IPS DF 6.9 (cell line): ENCODE data around the gene MAP3K7.
"Not testable (repeated sequence)": the region's sequence is repeated elsewhere in the genome, so short reads cannot be mapped to it uniquely, and the experiment has no call there.

Experiments used
- DNase-seq: peaks from one replicate; pipeline ENCODE4 v3.0.0-alpha.2; 2013; ENCODE audit warnings: low read depth, low spot score
- H3K27ac ChIP-seq: one replicate; pipeline ENCODE4 v1.5.1; 2013; ENCODE audit warnings: low read length, control low read depth
- H3K27me3 ChIP-seq: 2 replicates; pipeline ENCODE4 v1.6.1; 2013; ENCODE audit warnings: mild to moderate bottlenecking, low read length; ENCODE audit not compliant: control insufficient read depth, insufficient read depth
- H3K36me3 ChIP-seq: 2 replicates; pipeline ENCODE4 v1.6.1; 2013; ENCODE audit warnings: low read length; ENCODE audit not compliant: control insufficient read depth, insufficient read depth
- H3K4me1 ChIP-seq: 2 replicates; pipeline ENCODE4 v1.6.1; 2013; ENCODE audit warnings: low read length; ENCODE audit not compliant: control insufficient read depth, insufficient read depth
- H3K4me3 ChIP-seq: 2 replicates; pipeline ENCODE4 v1.5.1; 2013; ENCODE audit warnings: mild to moderate bottlenecking, low read length
- H3K9me3 ChIP-seq: 2 replicates; pipeline ENCODE4 v1.6.1; 2013; ENCODE audit warnings: low read length, inconsistent platforms; ENCODE audit not compliant: control insufficient read depth, insufficient read depth
- WGBS: extraction: QIAGEN DNeasy Blood & Tissue Kit; methylation state at CpG from one replicate; pipeline ENCODE4 v1.1.7; 2013; ENCODE audit warnings: mixed read lengths, missing lambda C conversion rate; ENCODE audit not compliant: insufficient read length, insufficient coverage; 5-methylcytosine and 5-hydroxymethylcytosine counted together

MAP3K7 gene

GRCh38 chr6:90578894-90579549 is 7.8 kb downstream of the MAP3K7 start:
- Histone ChIP-seq H3K27me3 (no peaks in the 10 kb centered on the region), H3K4me1 (no peaks in the 10 kb centered on the region), H3K36me3 (no peaks in the 10 kb centered on the region), H3K4me3 (no peak overlapping the region), H3K27ac (no peak overlapping the region), H3K9me3 (no peaks in the 10 kb centered on the region)
- WGBS = no CpG with 5 or more reads among the region's 1 CpG
- no peak for DNase-seq

- no CpG with 5 or more reads among the region's 3 CpGs for WGBS
- Histone ChIP-seq H3K36me3 (no peaks in the 10 kb centered on the region), H3K4me3 (no peak overlapping the region), H3K27ac (no peak overlapping the region), H3K4me1 (no peaks in the 10 kb centered on the region), H3K9me3 (no peaks in the 10 kb centered on the region), H3K27me3 (no peaks in the 10 kb centered on the region)
- DNase-seq = no peak
These were observed 11.6 kb downstream of the MAP3K7 start for GRCh38 chr6:90575267-90575666.

- no peak for DNase-seq
- no CpG with 5 or more reads among the region's 2 CpGs for WGBS
- H3K27ac ChIP-seq = no peak overlapping the region
These were observed 12.3 kb downstream of the MAP3K7 start for GRCh38 chr6:90574610-90575009.

GRCh38 chr6:90573624-90574023 is 13.2 kb downstream of the MAP3K7 start:
- Histone ChIP-seq H3K4me1 (no peaks in the 10 kb centered on the region), H3K9me3 (no peaks in the 10 kb centered on the region), H3K27ac (no peak overlapping the region), H3K4me3 (no peak overlapping the region), H3K36me3 (no peaks in the 10 kb centered on the region), H3K27me3 (no peaks in the 10 kb centered on the region)
- no CpG with 5 or more reads among the region's 1 CpG for WGBS
- no peak for DNase-seq

More at GRCh38 chr6:90574610-90575009, 12.3 kb downstream of the MAP3K7 start:
- no peaks in the 10 kb centered on the region for H3K9me3 ChIP-seq
- no peaks in the 10 kb centered on the region for H3K36me3 ChIP-seq
- H3K27me3 ChIP-seq = no peaks in the 10 kb centered on the region
- H3K4me3 ChIP-seq = no peak overlapping the region
- H3K4me1 ChIP-seq = no peaks in the 10 kb centered on the region

GRCh38 chr6:90572856-90573255 is 14.0 kb downstream of the MAP3K7 start:
- H3K9me3 ChIP-seq = no peaks in the 10 kb centered on the region
- no peak for DNase-seq
- WGBS = no CpG with 5 or more reads among the region's 2 CpGs
- no peak overlapping the region for H3K4me3 ChIP-seq
- H3K27ac ChIP-seq = no peak overlapping the region
- no peaks in the 10 kb centered on the region for H3K36me3 ChIP-seq
- no peaks in the 10 kb centered on the region for H3K4me1 ChIP-seq
- no peaks in the 10 kb centered on the region for H3K27me3 ChIP-seq

- H3K4me3 ChIP-seq = no peak overlapping the region
- H3K9me3 ChIP-seq = no peaks in the 10 kb centered on the region
- no peaks in the 10 kb centered on the region for H3K27me3 ChIP-seq
- no peaks in the 10 kb centered on the region for H3K36me3 ChIP-seq
- H3K4me1 ChIP-seq = no peaks in the 10 kb centered on the region
- DNase-seq = no peak
- no peak overlapping the region for H3K27ac ChIP-seq
These were observed 17.6 kb downstream of the MAP3K7 start for GRCh38 chr6:90569223-90569622.

GRCh38 chr6:90567682-90568081 is 19.2 kb downstream of the MAP3K7 start:
- not testable (repeated sequence) for H3K27ac ChIP-seq, H3K9me3 ChIP-seq, H3K4me3 ChIP-seq, DNase-seq, H3K27me3 ChIP-seq, H3K4me1 ChIP-seq, H3K36me3 ChIP-seq
- WGBS = no CpG with 5 or more reads among the region's 1 CpG

GRCh38 chr6:90562341-90562740 is 24.5 kb downstream of the MAP3K7 start:
- H3K4me1 ChIP-seq, DNase-seq, H3K27me3 ChIP-seq, H3K9me3 ChIP-seq, H3K27ac ChIP-seq, H3K4me3 ChIP-seq, H3K36me3 ChIP-seq: not testable (repeated sequence)
- WGBS = no CpG with 5 or more reads among the region's 9 CpGs

GRCh38 chr6:90559931-90560330 is 26.9 kb downstream of the MAP3K7 start:
- no peaks in the 10 kb centered on the region for H3K4me1 ChIP-seq
- H3K4me3 ChIP-seq = no peak overlapping the region
- no peak overlapping the region for H3K27ac ChIP-seq
- H3K9me3 ChIP-seq = no peaks in the 10 kb centered on the region; the same call in 1 of the 2 replicates
- no peaks in the 10 kb centered on the region for H3K27me3 ChIP-seq
- 100% methylated on average over 1 of the region's 4 CpGs for WGBS
- no peaks in the 10 kb centered on the region for H3K36me3 ChIP-seq
- no peak for DNase-seq

GRCh38 chr6:90557006-90557405 is 29.9 kb downstream of the MAP3K7 start:
- H3K27ac ChIP-seq = no peak overlapping the region
- no peaks in the 10 kb centered on the region for H3K9me3 ChIP-seq
- H3K4me1 ChIP-seq = no peaks in the 10 kb centered on the region
- no peaks in the 10 kb centered on the region for H3K36me3 ChIP-seq
- H3K27me3 ChIP-seq = no peaks in the 10 kb centered on the region
- WGBS = no CpG with 5 or more reads among the region's 1 CpG
- no peak for DNase-seq
- H3K4me3 ChIP-seq = no peak overlapping the region

- Histone ChIP-seq H3K27ac (no peak overlapping the region), H3K27me3 (no peaks in the 10 kb centered on the region), H3K4me3 (no peak overlapping the region), H3K36me3 (peaks cover 2% of the 10 kb centered on the region; the same call in 1 of the 2 replicates), H3K4me1 (no peaks in the 10 kb centered on the region), H3K9me3 (no peaks in the 10 kb centered on the region)
- no CpG with 5 or more reads among the region's 2 CpGs for WGBS
- no peak for DNase-seq
These were observed 38.9 kb downstream of the MAP3K7 start for GRCh38 chr6:90547991-90548390.
